Measurements from ENCODE around the gene LMAN2L. TPM values are rescaled to one million over a fixed set of nuclear protein-coding genes. Genes with fewer than 3 reads are reported as not detected.

The LMAN2L gene
- total RNA-seq, 1 experiment from 2014 or later = 17.6 TPM

- H3K4me3 Mint-ChIP-seq = peak overlapping the region; percentile 38 to 78
- H3K4me1 ChIP-seq (ENCODE audit: insufficient read depth, low read length) = peaks cover 8% of the 10 kb centered on the region; the same call in 1 of the 2 replicates
- no peak overlapping the region for H3K14ac ChIP-seq (ENCODE audit: insufficient read depth, low read length)
- peaks cover 0 to 6% (median 0%) of the 10 kb centered on the region in 3 experiments; a peak in 3 of 7 replicates for H3K36me3 Mint-ChIP-seq (ENCODE audit: insufficient read depth in 1 of 3, low read depth in 3 of 3)
- H4K8ac ChIP-seq (replicated peaks; ENCODE audit: insufficient read length, low read depth, low read length) = no peak overlapping the region
- H2AK5ac ChIP-seq (ENCODE audit: insufficient read length, low read length) = no peak overlapping the region
- no peaks in the 10 kb centered on the region for H3K9me3 ChIP-seq (ENCODE audit: control insufficient read depth, low read depth, low read length)
- no peaks in the 10 kb centered on the region for H3K9me3 Mint-ChIP-seq
- H2BK20ac ChIP-seq (ENCODE audit: low read depth, low read length, poor library complexity, severe bottlenecking) = no peak overlapping the region
- no peak overlapping the region for H3K9ac ChIP-seq (ENCODE audit: extremely low read depth, insufficient read length, low read length)
- H3K23me2 ChIP-seq (ENCODE audit: insufficient read length, low read depth, low read length, poor library complexity, severe bottlenecking) = peaks cover 17% of the 10 kb centered on the region
- H4K5ac ChIP-seq (ENCODE audit: insufficient read length, low read depth, low read length) = no peak overlapping the region
- no peak overlapping the region for H3K18ac ChIP-seq (ENCODE audit: insufficient read length, low read depth, low read length)
- no peak overlapping the region for H3K4ac ChIP-seq (ENCODE audit: low read depth, low read length)
- H3K79me2 ChIP-seq (ENCODE audit: insufficient read depth, low read length) = no peaks in the 10 kb centered on the region
- no peak overlapping the region for H2AFZ ChIP-seq (ENCODE audit: low read length)
- H3T11ph ChIP-seq (ENCODE audit: low read length) = no peak overlapping the region
- peak overlapping the region; percentile 68 to 79 (median 74); a peak in 3 of 7 replicates for H3K27ac Mint-ChIP-seq
- H3K27me3 Mint-ChIP-seq (ENCODE audit: low read depth) = peaks cover 19% of the 10 kb centered on the region
- no peak overlapping the region for H2BK12ac ChIP-seq (ENCODE audit: insufficient read length, low read depth, low read length)
- peaks cover 40 to 49% of the 10 kb centered on the region in 2 experiments for H3K4me1 Mint-ChIP-seq
- no peak for DNase-seq
- no peaks in the 10 kb centered on the region for H3K79me1 ChIP-seq (ENCODE audit: insufficient read depth, low read depth, low read length, poor library complexity, severe bottlenecking)
- no peak overlapping the region for H4K91ac ChIP-seq (ENCODE audit: insufficient read length, low read depth, low read length)
- H3K23ac ChIP-seq (ENCODE audit: insufficient read length, low read depth, low read length) = no peak overlapping the region
- no peak overlapping the region for H3K27ac ChIP-seq (ENCODE audit: insufficient read length, low read depth, low read length)
- H2BK15ac ChIP-seq (ENCODE audit: low read depth, low read length) = no peak overlapping the region
- H3K56ac ChIP-seq (ENCODE audit: insufficient read length, low read depth, low read length) = no peak overlapping the region
- no peaks in the 10 kb centered on the region for H4K20me1 ChIP-seq (ENCODE audit: control insufficient read depth, insufficient read depth, insufficient read length)
- peak overlapping the region; percentile 63 for H3K4me2 ChIP-seq (ENCODE audit: insufficient read depth, insufficient read length, low read length)
- no peak overlapping the region for H2BK5ac ChIP-seq (ENCODE audit: insufficient read length, low read length)
- H2BK120ac ChIP-seq (ENCODE audit: low read depth, low read length, poor library complexity, severe bottlenecking) = no peak overlapping the region
- WGBS (ENCODE audit: extremely low coverage, insufficient read length, low lambda C conversion rate) = no CpG with 5 or more reads among the region's 8 CpGs
- peaks cover 2% of the 10 kb centered on the region; the same call in 1 of the 2 replicates for H3K27me3 ChIP-seq (ENCODE audit: insufficient read depth, low read length)
- TF ChIP-seq, protein P1, sequence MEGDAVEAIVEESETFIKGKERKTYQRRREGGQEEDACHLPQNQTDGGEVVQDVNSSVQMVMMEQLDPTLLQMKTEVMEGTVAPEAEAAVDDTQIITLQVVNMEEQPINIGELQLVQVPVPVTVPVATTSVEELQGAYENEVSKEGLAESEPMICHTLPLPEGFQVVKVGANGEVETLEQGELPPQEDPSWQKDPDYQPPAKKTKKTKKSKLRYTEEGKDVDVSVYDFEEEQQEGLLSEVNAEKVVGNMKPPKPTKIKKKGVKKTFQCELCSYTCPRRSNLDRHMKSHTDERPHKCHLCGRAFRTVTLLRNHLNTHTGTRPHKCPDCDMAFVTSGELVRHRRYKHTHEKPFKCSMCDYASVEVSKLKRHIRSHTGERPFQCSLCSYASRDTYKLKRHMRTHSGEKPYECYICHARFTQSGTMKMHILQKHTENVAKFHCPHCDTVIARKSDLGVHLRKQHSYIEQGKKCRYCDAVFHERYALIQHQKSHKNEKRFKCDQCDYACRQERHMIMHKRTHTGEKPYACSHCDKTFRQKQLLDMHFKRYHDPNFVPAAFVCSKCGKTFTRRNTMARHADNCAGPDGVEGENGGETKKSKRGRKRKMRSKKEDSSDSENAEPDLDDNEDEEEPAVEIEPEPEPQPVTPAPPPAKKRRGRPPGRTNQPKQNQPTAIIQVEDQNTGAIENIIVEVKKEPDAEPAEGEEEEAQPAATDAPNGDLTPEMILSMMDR (conservative IDR thresholded peaks at IDR 0.05) = no peak
These were observed 24.4 kb upstream of the LMAN2L start for GRCh38 chr2:96764253-96764637.

All from H9 (cell line).